PC-9 (cell line): ENCODE data around the gene CEP85L.

Experiments used
- CTCF ChIP-seq: fragments of 200-600 bp; sonication (generic); conservative IDR thresholded peaks from 2 replicates; pipeline ENCODE4 v1.6.1; 2017; ENCODE audit warnings: mixed run types, antibody characterized with exemption, mild to moderate bottlenecking, moderate library complexity
- EZH2 ChIP-seq: fragments of 200-600 bp; sonication (generic); IDR thresholded peaks from 2 replicates; pipeline ENCODE4 v1.8.0; 2017; ENCODE audit warnings: antibody characterized with exemption, low read depth

- TF ChIP-seq CTCF (no peak), EZH2 (no peak)
These were observed 162.8 kb downstream of the CEP85L start for GRCh38 chr6:118488631-118489030.
